ENCODE measurements around the gene ZNF563.
"Not testable (repeated sequence)": the region's sequence is repeated elsewhere in the genome, so short reads cannot be mapped to it uniquely, and the experiment has no call there.

ZNF563 gene

DNA sequence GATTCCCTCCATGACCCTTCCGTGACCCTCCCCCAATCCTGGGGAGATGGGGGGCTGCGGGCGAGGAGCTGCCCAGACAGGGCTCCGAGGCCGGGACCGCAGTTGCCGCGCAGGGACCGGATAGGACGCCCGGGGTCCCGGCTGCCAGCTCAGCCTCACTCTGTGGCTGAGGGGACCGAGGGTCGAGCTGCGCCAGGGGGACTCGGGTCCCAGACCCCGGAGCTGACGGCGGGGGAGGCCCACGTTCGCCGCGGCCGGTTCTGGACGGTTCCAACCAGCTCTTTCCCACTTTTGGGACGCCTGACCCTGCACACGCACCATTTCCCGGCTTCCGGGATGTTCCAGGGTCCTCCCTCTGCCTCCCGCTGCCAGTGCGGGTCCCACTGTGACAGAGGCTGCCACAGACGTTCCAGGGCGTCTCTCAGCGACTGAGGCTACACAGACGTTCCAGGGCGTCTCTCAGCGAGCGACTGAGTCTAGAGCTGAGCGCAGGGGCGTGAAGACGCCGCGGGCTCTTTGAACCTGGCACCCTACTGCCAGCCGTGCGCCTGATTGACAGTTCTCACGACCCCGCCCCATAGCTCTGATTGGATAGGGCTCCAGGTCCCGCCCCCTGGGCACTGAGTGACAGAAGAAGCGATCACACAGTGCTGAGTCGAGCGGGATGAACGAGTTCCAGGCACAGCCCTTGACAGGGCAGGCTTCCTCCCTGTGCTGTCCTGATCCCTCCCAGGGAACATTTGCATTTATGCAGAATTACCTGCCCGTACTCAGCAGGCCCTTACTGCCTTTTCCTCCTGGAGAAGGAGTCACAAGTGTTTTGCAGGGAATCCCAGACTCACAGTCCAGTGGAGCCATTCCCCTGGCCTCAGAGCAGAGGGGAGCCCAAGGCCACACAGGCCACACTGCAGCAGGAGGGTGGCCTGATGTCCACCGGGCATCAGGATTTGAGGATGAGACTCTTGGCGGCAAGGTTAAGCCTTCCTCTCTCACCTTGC is at the start of gene ZNF563:
ZNF563 (minus strand) TSS at position 472 of the 998 bp plus-strand sequence; CDS start at position 321, 151 bp downstream.
- Mint-ChIP-seq H3K36me3 (ENCODE audit: insufficient read depth) (peaks cover 3% of the 10 kb centered on the region), H3K27me3 (no peaks in the 10 kb centered on the region), H3K4me1 (peaks cover 29% of the 10 kb centered on the region), H3K9me3 (no peaks in the 10 kb centered on the region), H3K4me3 (peak within 1 kb of the TSS; percentile 98), H3K27ac (ENCODE audit: low read depth) (peak within 1 kb of the TSS; percentile 98)
- ATAC-seq (replicated peaks; ENCODE audit: extremely low read depth, poor library complexity, severe bottlenecking) (peak; percentile 98), DNase-seq (ENCODE audit: low spot score in 2 of 2) (peak; percentile 92 to 96)

GRCh38 chr19:12380444-12380737 is 47.0 kb upstream of the ZNF563 start:
- no peak overlapping the region for H3K4me3 Mint-ChIP-seq
- DNase-seq (ENCODE audit: low spot score in 2 of 2) (no peak), ATAC-seq (replicated peaks; ENCODE audit: extremely low read depth, poor library complexity, severe bottlenecking) (no peak)
- H3K27ac Mint-ChIP-seq (ENCODE audit: low read depth): no peak overlapping the region
- no peaks in the 10 kb centered on the region for H3K27me3 Mint-ChIP-seq
- peaks cover 3% of the 10 kb centered on the region for H3K36me3 Mint-ChIP-seq (ENCODE audit: insufficient read depth)
- peaks cover 24% of the 10 kb centered on the region for H3K9me3 Mint-ChIP-seq
- no peaks in the 10 kb centered on the region for H3K4me1 Mint-ChIP-seq

DNA sequence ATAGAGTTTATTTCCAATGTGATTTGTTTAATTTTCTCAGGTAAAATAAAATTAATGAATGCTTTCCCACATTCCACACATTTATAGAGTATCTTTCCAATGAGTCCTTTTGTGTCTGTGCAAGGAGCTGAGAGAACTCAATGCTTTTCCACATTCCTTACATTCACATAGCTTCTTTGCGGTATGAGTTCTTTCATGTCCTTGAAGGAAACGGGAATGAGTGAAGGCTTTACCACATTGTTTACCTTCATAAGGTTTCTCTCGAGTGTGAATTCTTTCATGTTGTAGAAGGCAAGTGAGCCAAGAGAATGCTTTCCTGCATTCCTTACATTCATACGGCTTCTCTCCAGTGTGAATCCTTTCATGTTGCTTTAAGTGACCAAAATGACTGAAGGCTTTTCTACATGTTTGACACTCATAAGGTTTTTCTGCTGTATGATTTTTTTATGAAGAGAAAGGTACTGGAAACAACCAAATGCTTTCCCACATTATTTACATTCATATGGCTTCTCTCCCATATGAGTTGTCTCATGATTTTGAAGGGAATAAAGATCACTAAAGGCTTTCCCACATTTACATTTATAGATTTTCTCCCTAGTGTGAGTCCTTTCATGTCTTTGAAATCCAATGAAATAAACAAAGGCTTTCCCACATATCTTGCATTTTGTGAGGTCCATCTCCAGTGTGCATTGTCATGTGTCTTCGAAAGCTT is 46.5 kb upstream of the ZNF563 start:
- Mint-ChIP-seq H3K27ac (ENCODE audit: low read depth) (no peak overlapping the region), H3K36me3 (ENCODE audit: insufficient read depth) (peaks cover 3% of the 10 kb centered on the region)

GRCh38 chr19:12374026-12374425 is 40.6 kb upstream of the ZNF563 start:
- Mint-ChIP-seq H3K27ac (ENCODE audit: low read depth) (no peak overlapping the region), H3K4me1 (no peaks in the 10 kb centered on the region), H3K4me3 (no peak overlapping the region), H3K27me3 (no peaks in the 10 kb centered on the region), H3K36me3 (ENCODE audit: insufficient read depth) (no peaks in the 10 kb centered on the region), H3K9me3 (peaks cover 18% of the 10 kb centered on the region)
- ATAC-seq (replicated peaks; ENCODE audit: extremely low read depth, poor library complexity, severe bottlenecking) (no peak), DNase-seq (ENCODE audit: low spot score in 2 of 2) (no peak)

More for the DNA sequence above, 46.5 kb upstream of the ZNF563 start:
- ATAC-seq (replicated peaks; ENCODE audit: extremely low read depth, poor library complexity, severe bottlenecking): no peak
- Mint-ChIP-seq H3K9me3 (peaks cover 24% of the 10 kb centered on the region), H3K4me1 (no peaks in the 10 kb centered on the region), H3K4me3 (no peak overlapping the region), H3K27me3 (no peaks in the 10 kb centered on the region)
- DNase-seq (ENCODE audit: low spot score in 2 of 2): no peak

GRCh38 chr19:12365236-12366162 is 32.1 kb upstream of the ZNF563 start, which contains the start of gene ZNF442:
Gene ZNF442 (minus strand): TSS chr19:12365683. CDS start chr19:12363631, 2,052 bp downstream.
- Mint-ChIP-seq H3K4me1 (peaks cover 23% of the 10 kb centered on the region), H3K27ac (ENCODE audit: low read depth) (peak within 1 kb of the TSS; percentile 76), H3K27me3 (peaks cover 8% of the 10 kb centered on the region), H3K36me3 (ENCODE audit: insufficient read depth) (peaks cover 2% of the 10 kb centered on the region), H3K9me3 (no peaks in the 10 kb centered on the region), H3K4me3 (peak within 1 kb of the TSS; percentile 94)
- ATAC-seq (replicated peaks; ENCODE audit: extremely low read depth, poor library complexity, severe bottlenecking): peak; percentile 94
- peak; percentile 42 to 56 for DNase-seq (ENCODE audit: low spot score in 2 of 2)

DNA sequence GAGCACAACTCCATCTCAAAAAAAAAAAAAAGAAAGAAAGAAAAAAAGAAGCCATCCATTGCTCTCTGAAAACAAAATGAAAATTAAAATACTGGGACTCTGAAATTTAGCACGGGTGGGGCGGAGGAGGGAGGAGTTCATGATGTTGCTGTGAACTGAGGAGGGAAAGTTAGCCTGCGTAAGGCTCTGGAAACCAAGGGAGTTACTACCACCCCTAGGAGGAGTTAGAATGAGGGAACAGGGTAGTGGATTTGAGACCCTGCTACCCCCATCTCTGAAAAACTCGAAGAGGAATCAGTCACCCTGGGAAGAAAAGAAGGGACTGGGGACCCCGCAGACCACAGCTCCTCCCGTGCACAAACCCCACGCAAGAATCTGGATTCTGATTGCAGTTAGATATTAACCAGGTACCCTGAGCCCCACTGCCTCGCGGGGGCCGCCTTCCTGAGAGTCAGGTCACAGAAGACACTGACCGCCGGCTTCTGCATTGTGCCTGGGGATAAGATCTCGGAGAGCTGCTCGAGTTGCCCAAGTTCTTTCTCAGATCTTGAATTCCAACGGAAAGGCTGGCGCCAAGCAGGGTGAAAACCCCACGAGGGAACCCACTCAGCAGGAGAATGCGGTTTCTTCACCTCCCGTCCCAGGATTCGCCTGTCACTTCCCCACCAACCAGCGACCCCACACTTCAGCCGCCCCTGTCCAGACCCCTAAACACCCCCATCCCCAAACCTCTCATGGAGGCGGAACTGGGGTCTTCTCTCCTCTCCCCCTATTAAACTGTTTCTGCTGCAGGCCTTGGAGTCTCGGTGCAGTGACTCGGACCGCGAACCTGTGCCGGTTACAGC is 31.2 kb upstream of the ZNF563 start:
- ATAC-seq (replicated peaks; ENCODE audit: extremely low read depth, poor library complexity, severe bottlenecking) (no peak), DNase-seq (ENCODE audit: low spot score in 2 of 2) (no peak)
- H3K4me1 Mint-ChIP-seq: peaks cover 23% of the 10 kb centered on the region
- peaks cover 2% of the 10 kb centered on the region for H3K36me3 Mint-ChIP-seq (ENCODE audit: insufficient read depth)
- peaks cover 8% of the 10 kb centered on the region for H3K27me3 Mint-ChIP-seq
- H3K9me3 Mint-ChIP-seq: no peaks in the 10 kb centered on the region
- H3K27ac Mint-ChIP-seq (ENCODE audit: low read depth): peak overlapping the region; percentile 76
- H3K4me3 Mint-ChIP-seq: peak overlapping the region; percentile 94

DNA sequence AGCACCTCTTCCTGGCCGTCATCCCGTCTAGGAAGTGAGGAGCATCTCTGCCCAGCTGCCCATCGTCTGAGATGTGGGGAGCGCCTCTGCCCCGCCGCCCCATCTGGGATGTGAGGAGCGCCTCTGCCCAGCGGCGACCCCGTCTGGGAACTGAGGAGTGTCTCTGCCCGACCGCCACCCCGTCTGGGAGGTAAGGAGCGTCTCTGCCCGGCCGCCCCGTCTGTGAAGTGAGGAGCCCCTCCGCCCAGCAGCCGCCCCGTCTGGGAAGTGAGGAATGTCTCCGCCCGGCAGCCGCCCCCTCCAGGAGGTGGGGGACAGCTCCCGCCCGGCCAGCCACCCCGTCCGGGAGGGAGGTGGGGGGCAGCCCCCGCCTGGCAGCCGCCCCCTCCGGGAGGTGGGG is 28.8 kb upstream of the ZNF563 start:
- DNase-seq (ENCODE audit: low spot score in 2 of 2); ATAC-seq (replicated peaks; ENCODE audit: extremely low read depth, poor library complexity, severe bottlenecking); H3K27ac Mint-ChIP-seq (ENCODE audit: low read depth); H3K4me3 Mint-ChIP-seq; H3K27me3 Mint-ChIP-seq; H3K36me3 Mint-ChIP-seq (ENCODE audit: insufficient read depth); H3K9me3 Mint-ChIP-seq: not testable (repeated sequence)
- H3K4me1 Mint-ChIP-seq: peaks cover 23% of the 10 kb centered on the region

DNA sequence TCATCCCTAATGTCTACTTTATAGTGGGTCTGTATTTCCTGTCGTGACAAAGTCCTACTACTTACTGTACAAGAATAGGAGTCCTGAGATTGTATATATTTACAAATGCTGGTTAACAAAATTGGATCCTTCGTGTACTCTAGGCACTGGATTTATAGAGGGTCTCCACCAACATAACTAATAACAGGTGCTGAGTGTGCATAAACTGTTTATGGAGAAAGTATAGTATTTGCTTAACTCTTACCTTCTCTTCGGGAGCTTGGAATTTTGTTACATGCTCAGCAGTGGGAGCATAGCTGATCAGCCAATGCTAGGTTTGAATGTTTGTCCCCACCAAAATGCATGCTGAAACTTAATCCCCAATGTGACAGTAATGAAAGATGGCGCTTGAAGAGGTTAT is 19.9 kb upstream of the ZNF563 start:
- DNase-seq (ENCODE audit: low spot score in 2 of 2) (no peak), ATAC-seq (replicated peaks; ENCODE audit: extremely low read depth, poor library complexity, severe bottlenecking) (no peak)
- H3K27me3 Mint-ChIP-seq: no peaks in the 10 kb centered on the region
- H3K36me3 Mint-ChIP-seq (ENCODE audit: insufficient read depth): peaks cover 2% of the 10 kb centered on the region
- peaks cover 18% of the 10 kb centered on the region for H3K9me3 Mint-ChIP-seq
- no peak overlapping the region for H3K4me3 Mint-ChIP-seq
- no peak overlapping the region for H3K27ac Mint-ChIP-seq (ENCODE audit: low read depth)
- no peaks in the 10 kb centered on the region for H3K4me1 Mint-ChIP-seq

GRCh38 chr19:12350890-12351197 is 17.4 kb upstream of the ZNF563 start:
- Mint-ChIP-seq H3K27ac (ENCODE audit: low read depth) (no peak overlapping the region), H3K27me3 (no peaks in the 10 kb centered on the region), H3K4me3 (no peak overlapping the region), H3K36me3 (ENCODE audit: insufficient read depth) (peaks cover 2% of the 10 kb centered on the region), H3K4me1 (no peaks in the 10 kb centered on the region), H3K9me3 (peaks cover 19% of the 10 kb centered on the region)
- DNase-seq (ENCODE audit: low spot score in 2 of 2) (no peak), ATAC-seq (replicated peaks; ENCODE audit: extremely low read depth, poor library complexity, severe bottlenecking) (no peak)

GRCh38 chr19:12350185-12350889 is 16.9 kb upstream of the ZNF563 start:
- no peaks in the 10 kb centered on the region for H3K27me3 Mint-ChIP-seq

GRCh38 chr19:12346896-12347295 is 13.5 kb upstream of the ZNF563 start:
- H3K27me3 Mint-ChIP-seq: no peaks in the 10 kb centered on the region
- H3K4me1 Mint-ChIP-seq: no peaks in the 10 kb centered on the region
- ATAC-seq (replicated peaks; ENCODE audit: extremely low read depth, poor library complexity, severe bottlenecking) (no peak), DNase-seq (ENCODE audit: low spot score in 2 of 2) (no peak)
- peaks cover 2% of the 10 kb centered on the region for H3K36me3 Mint-ChIP-seq (ENCODE audit: insufficient read depth)
- no peak overlapping the region for H3K27ac Mint-ChIP-seq (ENCODE audit: low read depth)
- H3K9me3 Mint-ChIP-seq: peaks cover 13% of the 10 kb centered on the region
- no peak overlapping the region for H3K4me3 Mint-ChIP-seq

More at GRCh38 chr19:12350185-12350889, 16.9 kb upstream of the ZNF563 start:
- Mint-ChIP-seq H3K27ac (ENCODE audit: low read depth) (no peak overlapping the region), H3K4me1 (no peaks in the 10 kb centered on the region), H3K36me3 (ENCODE audit: insufficient read depth) (peaks cover 2% of the 10 kb centered on the region), H3K4me3 (no peak overlapping the region), H3K9me3 (peaks cover 19% of the 10 kb centered on the region)
- ATAC-seq (replicated peaks; ENCODE audit: extremely low read depth, poor library complexity, severe bottlenecking): no peak
- no peak for DNase-seq (ENCODE audit: low spot score in 2 of 2)
